Colonic mucosa (tissue), 4 donors: ENCODE measurements around the gene SLC25A48. TPM values are rescaled to one million over a fixed set of nuclear protein-coding genes. Genes with fewer than 3 reads are reported as not detected.

Experiments used
- DNase-seq: peaks from one replicate; pipeline ENCODE4 v3.0.0-alpha.2; 2020
- H3K27ac ChIP-seq: fragments of 200-600 bp; one replicate; pipeline ENCODE4 v1.8.0; 2021
- H3K27me3 ChIP-seq: fragments of 200-600 bp; one replicate; pipeline ENCODE4 v1.8.0; 2021
- H3K36me3 ChIP-seq: fragments of 200-600 bp; one replicate; pipeline ENCODE4 v1.8.0; 2021
- H3K4me1 ChIP-seq: fragments of 200-600 bp; one replicate; pipeline ENCODE4 v1.8.0; 2021; ENCODE audit warnings: mild to moderate bottlenecking
- H3K4me3 ChIP-seq: fragments of 200-600 bp; one replicate; pipeline ENCODE4 v1.8.0; 2021
- H3K9ac ChIP-seq, 2 donors: one replicate each; pipeline ENCODE4 v1.7.0; 2013; ENCODE audit warnings: control low read depth in 2 of 2, low read depth in 2 of 2, low read length in 2 of 2
- H3K9me3 ChIP-seq: fragments of 200-600 bp; one replicate; pipeline ENCODE4 v1.8.0; 2021
- intact Hi-C: fragments of 100-400 bp; cut with DNase I; formaldehyde crosslinking; loops from one replicate; pipeline ENCODE4 v1.14.1; 2022
- total RNA-seq, 2 donors: library from RNA; stranded (reverse); fragmentation: NEBNext Ultra II Directional in 1 of 2; extraction: Animal tissue kit (Norgen Biotek cat#: 25700) in 1 of 2; gene quantifications; one replicate each; pipeline ENCODE4 v1.2.1, GENCODE V29; 2021
- TF ChIP-seq, protein P1 (sequence below): fragments of 200-600 bp; IDR thresholded peaks from one replicate; pipeline ENCODE4 v1.8.0; 2022; ENCODE audit warnings: antibody characterized with exemption, mild to moderate bottlenecking
- donor health status: healthy.
- donor health status: DM: no; HTN: no; CAD: no.
- donor health status: DM: no; HTN: no; CAD: no.

SLC25A48 gene
- total RNA-seq, 2 donors from 2014 or later: 4.1 to 6.0 TPM

DNA sequence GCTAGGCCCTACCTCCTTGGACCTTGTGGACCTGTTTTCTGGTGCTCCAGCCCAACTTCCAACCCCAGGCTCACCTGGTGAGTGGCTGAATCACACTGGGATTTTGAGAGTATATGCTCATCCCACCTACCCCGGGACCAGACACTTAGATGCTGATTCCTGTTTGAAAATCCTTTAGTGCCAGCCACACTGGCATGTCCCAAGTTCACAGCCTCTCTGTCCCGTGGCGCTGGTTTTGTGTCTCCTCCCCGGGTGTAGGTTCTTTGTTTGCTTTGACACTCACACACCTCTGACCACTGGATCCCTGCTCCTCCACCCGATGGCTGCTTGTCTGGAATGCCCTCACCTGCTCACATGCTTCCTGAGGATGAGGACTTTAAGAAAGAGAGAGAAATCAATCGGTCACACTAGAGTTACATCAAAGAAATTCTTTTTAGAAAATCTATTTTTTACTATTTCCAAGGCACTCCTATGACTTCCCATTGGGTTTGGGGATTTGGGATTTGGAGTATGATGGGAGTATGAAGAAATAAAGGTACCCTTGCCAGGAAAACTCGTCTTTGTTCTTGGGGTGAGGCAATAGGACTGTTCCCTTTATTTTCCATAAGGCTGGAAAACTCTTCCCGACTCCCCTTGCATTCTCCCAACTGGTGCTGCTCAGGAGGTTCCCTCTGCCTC lies 7.3 kb upstream of the SLC25A48 start:
- Histone ChIP-seq H3K27me3 (no peaks in the 10 kb centered on the region), H3K36me3 (no peaks in the 10 kb centered on the region), H3K9me3 (no peaks in the 10 kb centered on the region), H3K9ac (no peak overlapping the region), H3K4me1 (no peaks in the 10 kb centered on the region), H3K4me3 (no peak overlapping the region), H3K27ac (no peak overlapping the region)
- intact Hi-C loops: loop anchor here (10.0 kb wide), 1 partner anchor 362 kb away; no protein-coding TSS in a partner anchor
- no peak for DNase-seq
- TF ChIP-seq, protein P1, sequence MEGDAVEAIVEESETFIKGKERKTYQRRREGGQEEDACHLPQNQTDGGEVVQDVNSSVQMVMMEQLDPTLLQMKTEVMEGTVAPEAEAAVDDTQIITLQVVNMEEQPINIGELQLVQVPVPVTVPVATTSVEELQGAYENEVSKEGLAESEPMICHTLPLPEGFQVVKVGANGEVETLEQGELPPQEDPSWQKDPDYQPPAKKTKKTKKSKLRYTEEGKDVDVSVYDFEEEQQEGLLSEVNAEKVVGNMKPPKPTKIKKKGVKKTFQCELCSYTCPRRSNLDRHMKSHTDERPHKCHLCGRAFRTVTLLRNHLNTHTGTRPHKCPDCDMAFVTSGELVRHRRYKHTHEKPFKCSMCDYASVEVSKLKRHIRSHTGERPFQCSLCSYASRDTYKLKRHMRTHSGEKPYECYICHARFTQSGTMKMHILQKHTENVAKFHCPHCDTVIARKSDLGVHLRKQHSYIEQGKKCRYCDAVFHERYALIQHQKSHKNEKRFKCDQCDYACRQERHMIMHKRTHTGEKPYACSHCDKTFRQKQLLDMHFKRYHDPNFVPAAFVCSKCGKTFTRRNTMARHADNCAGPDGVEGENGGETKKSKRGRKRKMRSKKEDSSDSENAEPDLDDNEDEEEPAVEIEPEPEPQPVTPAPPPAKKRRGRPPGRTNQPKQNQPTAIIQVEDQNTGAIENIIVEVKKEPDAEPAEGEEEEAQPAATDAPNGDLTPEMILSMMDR: no peak

DNA sequence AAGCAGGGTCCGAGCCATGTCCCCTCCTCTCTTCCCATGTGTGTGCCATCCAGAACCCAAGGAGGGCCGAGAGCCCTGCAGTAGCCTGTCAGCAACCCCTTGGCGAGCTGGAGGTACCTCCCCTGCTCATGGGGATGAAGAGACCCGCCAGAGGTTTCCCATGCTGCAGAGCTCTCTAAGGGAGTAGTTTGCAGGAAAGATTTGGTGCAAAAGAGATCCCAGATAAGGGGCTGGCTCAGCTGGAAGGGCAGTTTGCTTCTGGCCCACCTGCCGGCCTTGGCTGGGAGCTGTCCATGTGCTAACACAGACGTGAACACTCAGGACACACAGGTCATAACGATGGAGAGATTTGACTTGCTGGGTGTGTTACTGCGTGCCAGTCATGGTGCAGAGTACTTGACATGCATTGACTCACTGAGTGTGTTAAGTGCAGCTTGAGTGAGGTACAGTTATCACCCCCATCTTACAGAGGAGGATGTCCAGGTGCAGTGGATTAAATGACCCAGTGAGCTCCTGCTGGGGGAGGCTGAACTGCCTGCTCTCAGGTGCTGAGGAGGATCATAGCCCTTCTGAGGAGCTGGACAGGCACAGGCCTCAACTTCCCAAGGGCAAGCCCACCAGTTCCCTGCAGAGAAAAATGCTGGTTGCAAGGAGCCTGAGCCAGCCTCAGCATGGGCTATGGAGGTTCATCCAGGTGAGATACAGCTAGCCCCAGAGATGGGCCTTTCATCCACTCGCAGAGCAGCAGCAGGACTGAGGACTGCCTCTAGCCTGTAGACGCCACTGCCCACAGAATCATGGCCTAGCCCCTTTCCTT lies 6.3 kb upstream of the SLC25A48 start:
- Histone ChIP-seq H3K27me3 (no peaks in the 10 kb centered on the region), H3K4me3 (no peak overlapping the region), H3K9me3 (no peaks in the 10 kb centered on the region), H3K36me3 (no peaks in the 10 kb centered on the region), H3K9ac (no peak overlapping the region), H3K27ac (no peak overlapping the region), H3K4me1 (no peaks in the 10 kb centered on the region)
- TF ChIP-seq, protein P1: no peak
- intact Hi-C loops: loop anchor here (10.0 kb wide), 1 partner anchor 363 kb away; no protein-coding TSS in a partner anchor
- no peak for DNase-seq

DNA sequence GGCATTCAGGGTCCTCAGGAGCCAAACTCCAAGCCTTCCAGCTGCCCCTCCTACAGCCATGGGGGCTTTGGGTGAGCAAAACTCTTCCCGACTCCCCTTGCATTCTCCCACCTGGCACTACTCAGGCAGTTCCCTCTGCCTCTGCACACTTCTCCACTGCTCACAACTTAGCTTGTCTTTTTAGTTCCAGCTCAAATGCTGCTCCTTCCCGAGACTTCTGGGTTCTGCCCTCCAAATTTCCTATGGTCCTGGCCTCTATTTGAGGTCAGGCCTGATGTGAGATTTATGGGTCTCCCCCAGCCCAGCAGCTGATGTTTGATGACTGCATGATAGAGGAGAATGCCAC lies 5.7 kb upstream of the SLC25A48 start:
- no peaks in the 10 kb centered on the region for H3K36me3 ChIP-seq
- peaks cover under 1% of the 10 kb centered on the region for H3K27me3 ChIP-seq
- no peak for DNase-seq
- intact Hi-C loops: loop anchor here (10.0 kb wide), 1 partner anchor 364 kb away; no protein-coding TSS in a partner anchor
- H3K9me3 ChIP-seq: no peaks in the 10 kb centered on the region
- TF ChIP-seq, protein P1: no peak
- H3K27ac ChIP-seq: no peak overlapping the region
- no peak overlapping the region for H3K4me3 ChIP-seq
- H3K4me1 ChIP-seq: no peaks in the 10 kb centered on the region
- H3K9ac ChIP-seq: no peak overlapping the region

- Histone ChIP-seq H3K9me3 (no peaks in the 10 kb centered on the region), H3K4me3 (no peak overlapping the region), H3K27me3 (peaks cover 5% of the 10 kb centered on the region), H3K4me1 (no peaks in the 10 kb centered on the region), H3K9ac (no peak overlapping the region), H3K27ac (no peak overlapping the region), H3K36me3 (no peaks in the 10 kb centered on the region)
- no peak for DNase-seq
- intact Hi-C loops: loop anchor here (10.0 kb wide), 1 partner anchor 364 kb away; no protein-coding TSS in a partner anchor
- TF ChIP-seq, protein P1: no peak
These were observed 5.3 kb upstream of the SLC25A48 start for GRCh38 chr5:135829179-135829578.

GRCh38 chr5:135829681-135830383 lies 4.6 kb upstream of the SLC25A48 start:
- Histone ChIP-seq H3K4me1 (no peaks in the 10 kb centered on the region), H3K4me3 (no peak overlapping the region), H3K36me3 (no peaks in the 10 kb centered on the region), H3K27me3 (peaks cover 11% of the 10 kb centered on the region), H3K9me3 (no peaks in the 10 kb centered on the region), H3K27ac (no peak overlapping the region), H3K9ac (no peak overlapping the region)
- intact Hi-C loops: loop anchor here (5.0 to 10.0 kb wide), 2 partner anchors 268 to 365 kb away; no protein-coding TSS in a partner anchor
- peak; percentile 79 for DNase-seq
- TF ChIP-seq, protein P1: peak; percentile 71
